ENCODE data around the gene RABGEF1.
"Not testable (repeated sequence)": the region's sequence is repeated elsewhere in the genome, so short reads cannot be mapped to it uniquely, and the experiment has no call there.

Gene RABGEF1

DNA sequence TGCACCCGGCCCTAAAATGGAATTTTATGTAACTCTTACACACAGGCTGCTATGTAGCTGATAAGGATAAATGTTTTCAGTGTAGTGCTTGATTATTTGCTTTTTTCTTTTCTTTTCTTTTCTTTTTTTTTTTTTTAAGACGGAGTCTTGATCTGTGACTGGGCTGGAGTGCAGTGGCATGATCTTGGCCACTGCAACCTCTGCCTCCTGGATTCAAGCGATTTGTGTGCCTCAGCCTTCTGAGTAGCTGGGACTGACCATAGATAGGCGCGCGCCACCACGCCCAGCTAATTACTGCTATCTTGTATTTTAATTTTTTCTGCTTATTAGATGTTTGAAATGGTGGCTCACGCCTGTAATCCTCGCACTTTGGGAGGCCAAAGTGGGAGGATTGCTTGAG is 3.4 kb downstream of the RABGEF1 start:
- Histone ChIP-seq H3K9ac (ENCODE audit: insufficient read length, low read depth) (no peak overlapping the region), H3K9me3 (ENCODE audit: insufficient read depth, low read length) (no peaks in the 10 kb centered on the region), H3K4me3 (ENCODE audit: insufficient read length, low read depth) (no peak overlapping the region), H3K36me3 (ENCODE audit: insufficient read depth, insufficient read length, low read length) (peaks cover 15% of the 10 kb centered on the region), H3K27me3 (ENCODE audit: insufficient read depth, insufficient read length) (no peaks in the 10 kb centered on the region), H3K4me1 (ENCODE audit: insufficient read depth, insufficient read length) (no peaks in the 10 kb centered on the region)
- TF ChIP-seq SUZ12 (IDR thresholded peaks at IDR 0.05; ENCODE audit: extremely low read depth, insufficient read depth, insufficient read length), result no peak
- TF ChIP-seq YY1 (IDR thresholded peaks at IDR 0.05; ENCODE audit: insufficient read depth, insufficient read length), result no peak
- no peak for TF ChIP-seq ZNF274 (IDR thresholded peaks at IDR 0.05; ENCODE audit: low read depth, low read length)
- DNase-seq (ENCODE audit: low read depth, low spot score), result no peak

- no peak for DNase-seq (ENCODE audit: low read depth, low spot score)
- no peaks in the 10 kb centered on the region for H3K9me3 ChIP-seq (ENCODE audit: insufficient read depth, low read length)
- no peak overlapping the region for H3K9ac ChIP-seq (ENCODE audit: insufficient read length, low read depth)
- no peaks in the 10 kb centered on the region for H3K27me3 ChIP-seq (ENCODE audit: insufficient read depth, insufficient read length)
- no peaks in the 10 kb centered on the region for H3K4me1 ChIP-seq (ENCODE audit: insufficient read depth, insufficient read length)
- H3K4me3 ChIP-seq (ENCODE audit: insufficient read length, low read depth), result no peak overlapping the region
- peaks cover 20% of the 10 kb centered on the region for H3K36me3 ChIP-seq (ENCODE audit: insufficient read depth, insufficient read length, low read length)
- no peak for TF ChIP-seq ZNF274 (IDR thresholded peaks at IDR 0.05; ENCODE audit: low read depth, low read length)
- no peak for TF ChIP-seq SUZ12 (IDR thresholded peaks at IDR 0.05; ENCODE audit: extremely low read depth, insufficient read depth, insufficient read length)
- TF ChIP-seq YY1 (IDR thresholded peaks at IDR 0.05; ENCODE audit: insufficient read depth, insufficient read length), result no peak
Measured at GRCh38 chr7:66747385-66747784, 6.9 kb downstream of the RABGEF1 start.

- H3K9ac ChIP-seq (ENCODE audit: insufficient read length, low read depth), result no peak overlapping the region
Measured at GRCh38 chr7:66747881-66748511, 7.5 kb downstream of the RABGEF1 start.

DNA sequence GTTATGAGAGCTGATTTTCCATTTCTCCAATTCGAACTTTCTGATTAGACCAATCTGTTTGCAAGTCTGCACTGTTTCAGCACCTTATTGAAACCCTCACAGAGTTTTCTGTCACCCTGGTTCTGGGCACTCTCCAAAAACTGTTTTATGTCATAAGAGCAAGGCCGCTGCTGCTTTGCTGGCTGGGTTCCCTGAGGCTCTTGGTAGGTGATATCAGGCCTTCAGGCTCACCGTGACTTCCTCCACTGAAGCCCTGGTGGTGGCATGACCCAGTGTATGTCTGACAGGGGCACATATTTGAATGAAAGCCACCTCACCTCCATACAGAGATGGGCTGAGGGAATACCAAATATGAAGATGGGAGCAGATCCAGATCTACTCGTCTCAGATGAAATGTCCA is 8.3 kb downstream of the RABGEF1 start:
- H3K9me3 ChIP-seq (ENCODE audit: insufficient read depth, low read length), result no peaks in the 10 kb centered on the region
- H3K9ac ChIP-seq (ENCODE audit: insufficient read length, low read depth), result no peak overlapping the region
- H3K4me3 ChIP-seq (ENCODE audit: insufficient read length, low read depth), result no peak overlapping the region
- no peak for DNase-seq (ENCODE audit: low read depth, low spot score)
- no peaks in the 10 kb centered on the region for H3K4me1 ChIP-seq (ENCODE audit: insufficient read depth, insufficient read length)
- H3K36me3 ChIP-seq (ENCODE audit: insufficient read depth, insufficient read length, low read length), result peaks cover 20% of the 10 kb centered on the region
- no peak for TF ChIP-seq YY1 (IDR thresholded peaks at IDR 0.05; ENCODE audit: insufficient read depth, insufficient read length)
- no peak for TF ChIP-seq SUZ12 (IDR thresholded peaks at IDR 0.05; ENCODE audit: extremely low read depth, insufficient read depth, insufficient read length)
- no peak for TF ChIP-seq ZNF274 (IDR thresholded peaks at IDR 0.05; ENCODE audit: low read depth, low read length)
- no peaks in the 10 kb centered on the region for H3K27me3 ChIP-seq (ENCODE audit: insufficient read depth, insufficient read length)

More at GRCh38 chr7:66747881-66748511, 7.5 kb downstream of the RABGEF1 start:
- H3K4me1 ChIP-seq (ENCODE audit: insufficient read depth, insufficient read length), result no peaks in the 10 kb centered on the region
- H3K36me3 ChIP-seq (ENCODE audit: insufficient read depth, insufficient read length, low read length), result peaks cover 20% of the 10 kb centered on the region
- no peaks in the 10 kb centered on the region for H3K9me3 ChIP-seq (ENCODE audit: insufficient read depth, low read length)
- DNase-seq (ENCODE audit: low read depth, low spot score), result no peak
- no peak overlapping the region for H3K4me3 ChIP-seq (ENCODE audit: insufficient read length, low read depth)
- TF ChIP-seq YY1 (IDR thresholded peaks at IDR 0.05; ENCODE audit: insufficient read depth, insufficient read length), result no peak
- no peak for TF ChIP-seq ZNF274 (IDR thresholded peaks at IDR 0.05; ENCODE audit: low read depth, low read length)
- TF ChIP-seq SUZ12 (IDR thresholded peaks at IDR 0.05; ENCODE audit: extremely low read depth, insufficient read depth, insufficient read length), result no peak
- no peaks in the 10 kb centered on the region for H3K27me3 ChIP-seq (ENCODE audit: insufficient read depth, insufficient read length)

DNA sequence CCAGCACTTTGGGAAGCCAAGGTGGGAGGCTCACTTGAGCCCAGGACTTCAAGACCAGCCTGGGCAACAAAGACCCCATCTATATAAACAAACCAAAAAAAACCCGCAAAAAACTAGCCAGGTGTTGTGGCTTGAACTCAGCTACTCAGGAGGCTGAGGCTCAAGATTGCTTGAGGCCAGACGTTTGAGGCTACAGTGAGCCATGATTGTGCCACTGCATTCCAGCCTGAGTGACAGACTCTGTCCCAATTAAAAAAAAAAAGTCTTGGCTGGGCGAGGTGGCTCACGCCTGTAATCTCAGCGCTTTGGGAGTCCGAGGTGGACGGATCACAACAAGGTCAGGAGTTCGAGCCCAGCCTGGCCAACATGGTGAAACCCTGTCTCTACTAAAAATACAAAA is 11.4 kb downstream of the RABGEF1 start:
- Histone ChIP-seq H3K9ac (ENCODE audit: insufficient read length, low read depth) (no peak overlapping the region), H3K9me3 (ENCODE audit: insufficient read depth, low read length) (no peaks in the 10 kb centered on the region), H3K4me1 (ENCODE audit: insufficient read depth, insufficient read length) (no peaks in the 10 kb centered on the region), H3K4me3 (ENCODE audit: insufficient read length, low read depth) (no peak overlapping the region), H3K36me3 (ENCODE audit: insufficient read depth, insufficient read length, low read length) (peaks cover 11% of the 10 kb centered on the region), H3K27me3 (ENCODE audit: insufficient read depth, insufficient read length) (no peaks in the 10 kb centered on the region)
- no peak for DNase-seq (ENCODE audit: low read depth, low spot score)
- TF ChIP-seq ZNF274 (IDR thresholded peaks at IDR 0.05; ENCODE audit: low read depth, low read length) (no peak), SUZ12 (IDR thresholded peaks at IDR 0.05; ENCODE audit: extremely low read depth, insufficient read depth, insufficient read length) (no peak), YY1 (IDR thresholded peaks at IDR 0.05; ENCODE audit: insufficient read depth, insufficient read length) (no peak)

GRCh38 chr7:66754541-66754940 is 14.0 kb downstream of the RABGEF1 start:
- no peak for DNase-seq (ENCODE audit: low read depth, low spot score)
- Histone ChIP-seq H3K9ac (ENCODE audit: insufficient read length, low read depth) (no peak overlapping the region), H3K36me3 (ENCODE audit: insufficient read depth, insufficient read length, low read length) (peaks cover 4% of the 10 kb centered on the region), H3K4me3 (ENCODE audit: insufficient read length, low read depth) (no peak overlapping the region), H3K9me3 (ENCODE audit: insufficient read depth, low read length) (no peaks in the 10 kb centered on the region), H3K27me3 (ENCODE audit: insufficient read depth, insufficient read length) (no peaks in the 10 kb centered on the region), H3K4me1 (ENCODE audit: insufficient read depth, insufficient read length) (no peaks in the 10 kb centered on the region)
- TF ChIP-seq SUZ12 (IDR thresholded peaks at IDR 0.05; ENCODE audit: extremely low read depth, insufficient read depth, insufficient read length) (no peak), ZNF274 (IDR thresholded peaks at IDR 0.05; ENCODE audit: low read depth, low read length) (no peak), YY1 (IDR thresholded peaks at IDR 0.05; ENCODE audit: insufficient read depth, insufficient read length) (no peak)

GRCh38 chr7:66755059-66755458 is 14.5 kb downstream of the RABGEF1 start:
- not testable (repeated sequence) for H3K36me3 ChIP-seq (ENCODE audit: insufficient read depth, insufficient read length, low read length); H3K27me3 ChIP-seq (ENCODE audit: insufficient read depth, insufficient read length); H3K9me3 ChIP-seq (ENCODE audit: insufficient read depth, low read length); H3K4me1 ChIP-seq (ENCODE audit: insufficient read depth, insufficient read length); H3K4me3 ChIP-seq (ENCODE audit: insufficient read length, low read depth); DNase-seq (ENCODE audit: low read depth, low spot score); H3K9ac ChIP-seq (ENCODE audit: insufficient read length, low read depth)

- H3K4me3 ChIP-seq (ENCODE audit: insufficient read length, low read depth); H3K36me3 ChIP-seq (ENCODE audit: insufficient read depth, insufficient read length, low read length); H3K9me3 ChIP-seq (ENCODE audit: insufficient read depth, low read length); DNase-seq (ENCODE audit: low read depth, low spot score); H3K27me3 ChIP-seq (ENCODE audit: insufficient read depth, insufficient read length); H3K9ac ChIP-seq (ENCODE audit: insufficient read length, low read depth); H3K4me1 ChIP-seq (ENCODE audit: insufficient read depth, insufficient read length): not testable (repeated sequence)
Measured at GRCh38 chr7:66756227-66756626, 15.7 kb downstream of the RABGEF1 start.
